T-helper 2 cell treated with Interferon-gamma antibody and Interleukin-4, amounts not matched to agents 100 ng/mL and 5 ng/mL, for 36 hours (primary cell): ENCODE data around the gene CD99. TPM values are rescaled to one million over a fixed set of nuclear protein-coding genes. Genes with fewer than 3 reads are reported as not detected.
"Not testable (repeated sequence)": the region's sequence is repeated elsewhere in the genome, so short reads cannot be mapped to it uniquely, and the experiment has no call there.

Source experiments
- intact Hi-C: fragments of 100-400 bp; cut with micrococcal nuclease; formaldehyde crosslinking; loops from one replicate; pipeline ENCODE4 v1.15.1; 2023
- total RNA-seq: library from RNA; stranded (reverse); gene quantifications from 2 replicates; pipeline ENCODE4 v1.2.3, GENCODE V29; 2022

Gene CD99
- total RNA-seq, 1 donor from 2014 or later: 375 TPM

DNA sequence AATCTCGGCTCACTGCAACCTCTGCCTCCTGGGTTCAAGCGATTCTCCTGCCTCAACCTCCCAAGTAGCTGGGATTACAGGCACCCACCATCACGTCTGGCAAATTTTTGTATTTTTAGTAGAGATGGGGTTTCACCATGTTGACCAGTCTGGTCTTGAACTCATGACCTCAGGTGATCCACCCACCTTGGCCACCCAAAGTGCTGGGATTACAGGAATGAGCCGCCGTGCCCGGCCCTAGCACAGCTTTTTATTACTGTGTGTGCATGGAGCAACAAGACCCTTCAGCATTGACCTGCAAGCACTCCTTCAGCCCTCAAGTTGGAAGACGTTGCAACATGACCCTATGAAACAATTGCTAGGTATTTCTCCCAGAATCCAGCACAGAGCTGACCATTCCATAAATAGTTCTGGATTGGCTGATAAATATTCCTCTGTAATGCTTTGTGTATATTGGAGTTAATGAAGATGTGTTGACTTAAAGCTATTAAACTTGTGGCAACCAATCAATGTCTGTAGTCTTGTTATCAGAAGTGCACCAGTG lies 15.4 kb upstream of the CD99 start:
- intact Hi-C loops: not testable (repeated sequence)

DNA sequence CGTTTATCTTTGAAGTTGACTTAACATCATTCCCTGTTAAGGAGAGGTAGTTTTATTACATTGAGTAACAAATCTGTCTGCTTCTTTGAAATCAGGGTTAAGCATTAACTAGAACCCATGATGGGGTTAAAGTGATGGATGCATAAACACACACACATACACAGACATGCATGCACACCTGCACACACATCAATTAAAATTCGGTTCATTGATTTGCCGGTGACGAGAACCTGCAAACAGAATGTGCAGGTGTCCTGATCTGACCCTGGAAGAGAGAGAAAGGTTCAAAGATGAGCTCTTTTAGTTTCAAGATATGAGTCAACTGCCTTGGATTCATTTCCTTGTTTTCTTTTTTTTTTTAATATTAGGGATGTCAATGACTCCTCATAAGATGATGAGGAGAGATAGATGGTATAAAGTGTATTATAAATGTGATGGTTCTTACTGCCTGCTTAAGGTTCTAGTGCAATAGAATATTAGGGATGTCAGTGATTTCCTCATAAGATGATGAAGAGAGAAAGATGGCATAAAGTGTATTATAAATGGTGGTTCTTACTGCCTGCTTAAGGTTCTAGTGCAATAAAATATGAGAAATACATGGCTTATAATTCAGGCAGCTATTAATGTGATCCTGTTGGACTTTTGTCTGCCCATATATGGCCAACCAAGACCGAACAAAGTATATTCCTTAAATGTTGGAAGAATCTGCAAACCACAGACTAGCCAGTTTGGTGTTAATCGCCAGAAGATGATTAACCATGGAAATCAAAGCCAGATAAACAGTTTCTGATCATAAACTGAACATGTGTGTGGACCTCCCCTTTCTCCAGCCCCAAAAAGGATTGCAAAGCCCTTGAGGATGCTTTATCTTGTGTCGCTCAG lies 14.1 kb upstream of the CD99 start:
- intact Hi-C loops: no loop called here

DNA sequence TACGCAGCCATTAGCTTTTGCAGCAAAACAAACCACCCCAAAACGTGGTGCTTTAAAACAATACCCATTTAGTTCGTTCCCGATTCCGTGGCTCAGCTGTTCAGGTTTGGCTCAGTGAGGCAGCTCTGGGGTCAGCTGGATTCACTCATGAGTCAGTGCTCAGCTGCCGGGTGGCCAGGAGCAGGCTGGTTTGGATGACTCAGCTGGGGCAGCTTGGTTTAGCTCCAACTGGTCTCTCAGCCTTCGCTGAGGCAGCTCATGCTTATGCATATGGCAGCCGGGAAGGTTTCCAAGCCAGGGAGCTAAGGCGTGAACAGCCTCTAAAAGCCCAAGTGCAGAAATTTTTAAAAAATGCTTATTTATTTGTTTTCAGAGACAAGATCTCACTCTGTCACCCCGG lies 13.3 kb upstream of the CD99 start:
- intact Hi-C loops: no loop called here

DNA sequence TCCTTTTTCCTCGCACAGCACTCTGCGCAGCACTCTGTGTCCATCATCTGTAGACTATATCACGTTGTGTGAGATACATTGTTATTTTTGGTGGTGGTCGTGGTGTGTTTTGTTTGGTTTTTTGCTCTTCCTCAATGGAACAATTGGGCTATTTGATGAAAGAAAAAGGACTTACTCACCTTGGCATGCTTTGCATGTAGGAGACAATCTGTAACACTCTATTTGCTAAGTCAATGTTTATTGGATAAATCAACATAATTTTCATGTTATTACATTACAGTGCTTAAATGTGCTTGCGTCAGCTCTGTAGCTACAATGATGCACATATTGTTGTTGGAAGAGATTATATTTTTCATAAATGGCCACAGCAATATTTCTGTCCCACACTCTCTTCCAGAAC lies 12.5 kb upstream of the CD99 start:
- intact Hi-C loops: no loop called here

DNA sequence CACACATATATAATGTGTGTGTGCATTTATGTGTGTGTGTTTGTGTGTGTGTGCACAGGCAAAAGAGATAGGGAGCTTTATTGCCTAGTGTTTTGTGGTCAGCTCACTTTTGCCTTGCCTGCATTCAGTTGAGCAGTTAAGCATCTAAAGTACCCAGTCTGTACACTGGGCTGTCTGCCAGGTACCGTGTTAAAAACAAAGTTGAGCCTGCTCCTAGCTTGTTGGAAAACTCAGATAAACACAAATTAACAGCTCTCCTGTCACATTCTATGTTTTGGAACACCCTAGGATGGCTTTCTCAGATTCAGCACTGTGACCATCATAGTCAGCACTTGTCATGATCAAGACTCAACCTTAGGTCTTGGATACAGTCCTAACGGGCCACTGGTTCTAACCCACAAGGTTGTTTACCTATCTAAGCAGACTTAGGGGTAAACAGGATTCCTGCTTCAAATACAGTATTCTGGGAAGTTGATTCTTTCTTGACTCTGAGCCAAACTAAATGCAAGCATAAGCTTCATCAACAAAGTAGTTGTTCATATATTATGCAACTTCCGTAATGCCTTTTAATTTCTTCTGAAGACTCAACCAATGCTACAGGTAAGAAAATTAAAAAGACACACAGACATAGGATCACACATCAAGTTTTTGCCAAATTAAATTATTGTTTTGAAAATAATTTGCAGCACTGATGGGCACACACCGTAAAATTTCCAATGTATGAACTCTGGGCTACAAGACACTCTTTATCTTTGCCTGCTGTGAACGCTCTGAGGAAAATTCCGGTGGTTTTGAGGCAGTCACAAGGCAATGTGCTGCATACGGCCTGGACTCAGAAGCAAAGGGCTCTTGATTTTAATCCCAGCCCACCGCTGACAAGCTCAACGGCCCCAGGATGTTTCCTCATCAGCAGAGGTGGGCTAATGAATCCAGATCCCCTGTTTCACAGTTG lies 11.3 kb upstream of the CD99 start:
- intact Hi-C loops: no loop called here

DNA sequence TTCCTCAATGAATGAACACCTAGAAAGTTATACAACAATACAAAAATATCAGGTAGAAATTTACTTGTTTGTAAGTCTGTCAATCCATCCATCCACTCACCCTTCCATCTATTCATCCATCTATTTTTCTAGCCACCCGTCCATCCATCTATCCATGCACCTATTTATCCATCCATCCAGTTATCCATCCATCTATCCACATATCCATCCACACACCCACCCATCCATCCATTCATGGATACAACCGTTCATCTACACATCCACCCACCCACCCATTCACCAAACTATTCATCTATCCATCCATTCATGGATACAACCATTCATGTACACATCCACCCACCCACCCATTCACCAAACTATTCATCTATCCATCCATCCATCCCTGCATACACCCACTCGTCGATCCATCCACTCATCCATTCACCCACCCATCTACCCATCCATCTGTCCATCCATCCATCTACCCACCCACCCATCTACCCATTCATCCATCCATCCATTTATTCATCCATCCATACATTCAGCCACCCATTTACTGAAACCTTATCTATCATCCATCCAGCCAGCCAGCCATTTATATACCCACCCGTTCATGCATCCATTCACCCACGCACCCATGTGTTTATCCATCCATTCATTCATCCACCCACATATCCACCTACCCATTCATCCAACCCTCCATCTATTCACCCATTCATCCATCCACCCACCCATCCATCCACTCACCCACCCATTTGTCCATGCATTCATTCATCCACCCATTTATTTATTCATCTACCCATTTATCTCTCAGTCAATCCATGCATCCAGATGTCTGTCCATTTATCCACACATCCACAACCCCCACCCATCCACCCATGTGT lies 10.4 kb upstream of the CD99 start:
- intact Hi-C loops: no loop called here

DNA sequence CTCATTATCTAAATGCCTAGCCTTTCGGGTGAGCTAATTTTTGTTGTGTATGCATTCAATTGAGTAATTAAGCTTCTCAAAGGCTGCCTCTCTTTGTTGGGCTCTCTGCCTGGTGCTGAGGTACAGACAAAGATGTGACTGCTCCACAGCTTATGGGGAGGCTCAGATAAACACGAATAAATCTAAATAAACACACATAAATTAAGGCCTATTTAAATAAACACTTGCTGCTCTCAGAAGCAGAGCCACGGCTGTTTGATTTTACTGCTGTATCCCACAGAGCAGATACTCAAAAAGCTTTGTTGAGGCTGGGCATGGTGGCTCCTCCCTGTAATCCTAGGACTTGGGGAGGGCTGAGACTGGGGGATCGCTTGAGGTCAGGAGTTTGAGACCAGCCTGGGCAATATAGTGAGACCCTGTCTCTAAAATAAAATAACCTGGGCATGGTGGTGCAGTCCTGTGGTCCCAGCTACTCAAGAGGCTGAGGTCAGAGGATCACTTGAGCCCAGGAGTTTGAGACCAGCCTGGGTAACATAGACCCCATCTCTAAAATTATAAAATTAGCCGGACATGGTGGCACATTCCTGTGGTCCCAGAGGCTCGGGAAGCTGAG lies 8.4 kb upstream of the CD99 start:
- intact Hi-C loops: no loop called here

DNA sequence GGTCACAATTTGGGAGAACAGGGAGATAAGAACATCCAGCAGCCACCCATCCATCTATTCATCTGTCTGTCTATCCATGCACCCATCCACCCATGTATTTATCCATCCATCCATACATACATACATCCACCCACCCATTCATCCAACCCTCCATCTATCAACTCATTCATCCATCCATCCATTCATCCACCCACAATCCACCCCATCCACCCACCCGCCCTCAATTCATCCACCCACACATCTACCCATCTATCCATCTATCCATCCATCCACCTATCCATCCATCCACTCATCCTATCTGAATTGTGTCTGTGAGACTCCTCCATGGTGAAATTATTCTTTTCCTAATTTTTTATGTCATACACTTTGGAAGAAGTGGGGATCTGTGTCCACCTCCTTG lies 6.8 kb upstream of the CD99 start:
- intact Hi-C loops: no loop called here

DNA sequence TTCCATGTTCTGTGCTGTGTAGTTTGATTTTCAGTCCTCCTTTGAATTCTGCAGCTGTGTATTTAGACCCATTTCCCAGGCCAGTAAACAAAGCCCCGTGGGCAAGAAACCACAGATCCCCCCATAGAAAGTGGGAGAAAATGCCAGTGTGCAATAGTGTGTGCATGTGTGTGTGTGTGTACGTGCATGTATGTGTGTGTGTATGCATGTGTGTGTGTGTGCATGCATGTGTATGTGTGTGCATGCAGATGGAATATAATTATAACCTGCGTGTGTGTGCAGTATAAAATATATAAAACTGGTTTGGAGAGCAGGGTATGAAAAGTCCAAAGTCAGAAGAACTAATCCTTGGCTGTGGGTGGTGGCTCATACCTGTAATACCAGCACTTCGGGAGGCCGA lies 5.2 kb upstream of the CD99 start:
- intact Hi-C loops: no loop called here

DNA sequence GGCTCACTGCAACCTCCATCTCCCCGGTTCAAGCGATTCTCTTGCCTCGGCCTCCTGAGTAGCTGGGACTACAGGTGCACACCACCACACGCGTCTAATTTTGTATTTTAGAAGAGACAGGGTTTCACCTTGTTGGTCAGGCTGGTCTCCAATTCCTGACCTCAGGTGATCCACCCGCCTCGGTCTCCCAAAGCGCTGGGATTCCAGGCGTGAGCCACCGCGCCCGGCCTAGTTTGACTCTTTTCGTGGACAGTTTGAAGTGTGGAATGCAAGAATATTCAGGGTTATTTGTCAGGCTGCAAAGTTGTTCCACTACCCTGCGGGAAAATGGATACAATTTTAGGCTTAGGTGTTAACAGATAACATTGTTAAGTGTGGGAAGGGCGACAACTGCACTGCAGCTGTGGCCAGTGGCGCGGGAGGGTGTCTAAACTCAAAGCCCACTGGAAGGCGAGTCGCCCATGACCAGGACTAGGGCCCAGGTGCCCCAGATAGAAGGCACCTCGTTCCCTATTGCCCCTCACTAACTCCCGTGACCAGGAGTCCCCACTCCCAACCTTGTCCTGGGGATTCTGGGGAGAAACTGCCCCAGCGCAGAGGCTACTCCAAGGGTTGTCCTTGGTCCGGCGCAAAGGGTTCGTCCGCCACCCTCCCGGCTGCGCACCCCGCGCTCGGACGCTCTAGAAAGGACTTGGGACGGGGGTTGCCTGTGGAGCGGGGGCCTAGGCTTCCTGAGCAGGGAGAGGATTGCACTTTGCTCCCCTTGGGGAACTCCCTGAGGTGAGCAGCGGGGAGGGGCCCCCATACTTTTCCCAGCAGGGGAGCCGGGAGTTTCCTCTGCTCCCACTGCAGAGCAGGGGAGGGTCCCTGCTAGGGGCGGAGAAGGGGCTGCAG lies 1.1 kb upstream of the CD99 start:
- intact Hi-C loops: loop anchor here (5.0 kb wide), 4 partner anchors 37 to 1238 kb away; partner anchors contain the start of gene ASMTL

DNA sequence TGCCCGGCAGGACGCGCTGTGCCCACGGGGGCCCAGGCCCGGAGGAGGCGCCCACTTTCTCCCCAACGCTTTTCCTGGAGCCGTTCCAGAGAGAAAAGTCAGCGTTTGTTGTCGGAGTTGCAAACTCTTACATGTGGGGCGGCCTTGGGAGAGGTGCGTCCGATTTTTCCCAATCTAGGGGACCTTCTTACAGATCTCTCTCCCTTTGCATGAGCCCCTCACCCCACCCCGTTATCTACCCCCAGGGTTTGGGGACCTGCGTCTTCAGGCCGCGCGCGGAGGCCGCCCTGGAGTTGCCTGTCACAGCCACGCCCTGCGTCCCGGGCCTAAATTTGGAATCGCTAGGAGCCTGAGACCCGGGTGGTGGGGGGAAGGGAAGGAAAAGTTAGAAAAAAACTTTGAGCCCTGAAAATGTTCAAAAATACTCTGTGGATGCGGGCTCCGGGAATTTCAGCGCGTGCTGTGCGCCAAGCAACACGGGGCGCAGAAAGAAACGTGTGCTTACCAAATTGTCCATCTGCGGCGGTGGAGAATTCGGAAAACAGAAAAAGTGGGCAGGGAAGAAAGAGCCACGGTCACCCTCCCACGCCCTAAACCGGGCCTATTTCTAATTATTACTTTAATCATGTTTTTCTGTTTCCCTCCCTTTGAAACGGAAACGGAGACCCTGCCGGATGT lies 587 bp downstream of the CD99 start:
- intact Hi-C loops: loop anchor here (1.0 to 5.0 kb wide), 5 partner anchors 36 to 1239 kb away; partner anchors contain the start of gene ASMTL

DNA sequence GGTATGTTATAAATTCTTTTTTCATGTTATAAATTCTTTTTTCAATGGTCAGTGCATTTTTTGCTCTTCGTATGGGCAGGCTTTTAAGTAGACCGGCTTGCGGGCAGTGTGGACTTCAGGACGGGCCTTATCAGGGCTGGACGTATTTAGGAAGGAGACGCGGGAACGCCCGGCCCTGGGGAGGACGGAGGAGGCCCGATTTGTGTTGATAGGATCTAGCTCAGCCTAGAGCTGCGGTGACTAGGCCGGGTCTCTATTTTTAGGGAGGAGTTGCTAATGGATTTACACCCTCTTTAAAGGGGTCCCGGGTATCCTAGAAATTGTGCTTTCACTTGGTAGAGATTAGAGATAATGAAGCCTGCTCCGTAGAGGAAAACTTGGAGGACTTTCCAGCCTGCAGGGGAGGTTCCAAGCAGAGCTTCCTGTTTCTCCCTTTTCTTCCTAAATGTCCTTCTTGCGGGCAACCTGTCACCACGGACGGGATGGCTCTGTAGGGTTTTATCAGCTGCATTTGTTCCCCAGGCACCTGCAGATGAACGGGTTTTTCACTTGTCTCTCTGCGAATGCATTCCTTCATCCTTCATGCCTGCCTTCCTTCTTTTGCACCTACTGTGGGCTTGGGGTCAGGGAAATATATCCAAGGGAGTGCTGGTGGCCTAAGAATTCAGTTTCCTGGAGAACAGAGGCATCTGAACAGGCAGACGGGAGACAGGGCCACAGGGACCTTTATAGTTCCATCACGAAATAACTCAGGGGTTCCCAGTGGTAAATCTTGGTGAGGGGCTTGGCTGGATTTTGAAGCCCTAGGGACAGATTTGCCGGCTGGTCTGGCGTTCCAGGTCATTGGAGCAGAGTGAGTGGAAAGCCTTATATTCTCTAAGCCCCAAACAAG lies 1.4 kb downstream of the CD99 start:
- intact Hi-C loops: loop anchor here (5.0 kb wide), 4 partner anchors 35 to 1240 kb away; partner anchors contain the start of gene ASMTL

DNA sequence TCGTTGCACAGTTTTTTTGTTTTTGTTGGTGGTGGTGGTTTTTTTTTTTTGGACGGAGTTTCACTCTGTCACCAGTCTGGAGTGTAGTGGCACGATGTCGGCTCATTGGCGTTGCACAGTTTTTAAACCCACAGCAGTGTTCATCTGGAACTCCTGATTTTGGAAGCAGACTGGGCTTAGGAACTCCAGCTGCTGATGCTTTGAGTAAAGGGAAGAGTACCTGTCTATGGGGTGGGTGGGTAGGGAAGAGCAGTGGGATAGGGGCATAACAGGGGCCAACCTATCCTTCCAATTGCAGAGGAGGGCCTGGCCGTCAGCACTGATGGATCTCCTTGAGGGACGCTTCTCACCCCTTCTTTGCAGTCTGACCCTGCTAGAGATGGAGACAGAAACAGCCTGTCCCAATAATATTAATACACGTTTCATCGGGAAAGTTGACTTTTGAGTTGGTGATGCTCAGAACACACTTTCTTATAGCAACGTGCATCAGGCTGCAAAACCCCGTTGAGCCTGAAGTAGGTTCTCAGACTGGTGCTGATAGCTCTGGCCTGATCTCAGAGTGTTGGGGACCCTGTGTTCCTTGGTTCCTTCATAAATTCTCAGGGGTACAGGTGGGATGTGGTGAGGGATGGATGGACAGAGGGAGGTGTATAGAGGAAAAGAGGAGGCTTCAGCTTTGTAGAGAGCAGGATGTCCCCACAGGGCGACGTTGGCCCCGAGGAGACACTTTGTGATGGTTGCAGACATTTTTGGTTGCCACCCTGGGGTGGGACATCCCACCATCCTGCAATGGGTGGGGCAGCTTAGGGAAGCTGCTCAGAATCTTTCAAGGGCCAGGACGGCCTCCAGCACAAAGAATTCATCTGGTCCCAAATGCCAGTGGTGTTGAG lies 2.3 kb downstream of the CD99 start:
- intact Hi-C loops: loop anchor here (5.0 kb wide), 4 partner anchors 34 to 1241 kb away; partner anchors contain the start of gene ASMTL

DNA sequence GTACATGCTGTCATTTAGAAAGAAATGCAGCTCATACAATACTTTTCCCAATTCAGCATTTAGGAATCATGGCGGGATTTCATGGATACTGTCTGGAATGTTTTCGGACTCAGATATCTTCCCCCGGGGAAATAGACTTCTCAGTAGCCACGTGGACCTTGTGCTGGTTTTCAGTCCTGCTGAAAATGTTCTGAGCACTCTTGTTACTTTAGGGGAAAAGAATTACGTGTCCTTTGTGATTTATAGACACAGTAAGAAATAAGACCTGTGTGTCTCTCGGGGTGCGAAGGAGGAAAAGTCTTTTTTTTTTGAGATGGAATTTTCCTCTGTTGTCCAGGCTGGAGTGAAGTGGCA lies 3.8 kb downstream of the CD99 start:
- intact Hi-C loops: loop anchor here (5.0 kb wide), 6 partner anchors 32 to 1488 kb away; partner anchors contain the start of genes ASMTL and PRKX

DNA sequence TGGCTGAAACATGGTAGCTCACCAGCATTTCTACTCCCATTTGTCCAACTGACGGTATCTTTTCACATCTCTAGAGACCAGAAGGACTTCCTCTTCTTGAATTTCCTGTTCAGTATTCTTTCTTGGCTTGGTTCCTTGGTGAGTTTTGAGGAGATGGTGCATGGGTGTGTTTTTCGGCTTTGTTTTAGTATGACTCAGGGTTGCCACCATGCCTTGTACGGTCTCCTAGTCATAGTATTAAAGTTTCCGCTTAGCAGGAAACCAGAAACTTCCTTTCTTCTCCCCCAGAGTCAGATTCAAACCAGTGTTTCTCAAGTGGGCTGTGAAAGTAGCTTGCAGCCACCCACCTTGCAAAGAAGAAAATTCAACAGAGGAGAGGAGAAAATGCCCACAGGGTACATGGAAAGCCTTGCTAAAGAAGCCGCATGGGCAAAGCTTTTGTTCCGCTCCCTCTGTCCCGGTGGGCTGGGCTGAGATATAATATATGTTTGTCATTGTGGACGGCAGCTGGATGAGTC lies 5.7 kb downstream of the CD99 start:
- intact Hi-C loops: loop anchor here (1.0 to 5.0 kb wide), 3 partner anchors 11 to 1489 kb away; partner anchors contain the start of gene PRKX

DNA sequence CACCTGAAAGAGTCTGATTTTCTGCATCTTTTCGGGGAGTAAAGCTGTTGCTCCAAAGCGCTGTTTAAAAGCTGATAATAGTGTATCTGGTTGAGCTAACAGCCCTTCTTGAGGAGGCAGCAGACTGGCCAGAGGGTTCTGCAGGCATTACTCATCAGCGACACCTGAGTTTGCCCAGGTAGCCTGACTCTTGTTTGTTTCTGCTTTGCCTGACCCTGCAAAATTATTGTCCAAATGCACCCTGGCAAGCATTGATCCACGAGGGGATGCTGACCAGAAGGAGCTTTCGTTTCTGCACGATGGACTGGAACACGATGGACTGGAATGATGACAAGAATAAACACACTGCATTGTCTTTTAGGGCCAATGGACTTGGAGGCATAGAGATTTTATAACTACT lies 6.2 kb downstream of the CD99 start:
- intact Hi-C loops: loop anchor here (5.0 kb wide), 2 partner anchors 1015 to 1490 kb away; partner anchors contain the start of gene PRKX
